GM12873 (cell line): ENCODE measurements around the gene NAGLU.
A peak's percentile ranks its signal among the peaks of the same experiment; 100 is the strongest.

Experiments
- CTCF ChIP-seq: IDR thresholded peaks from 2 replicates; pipeline ENCODE4 v1.5.1; 2012; ENCODE audit warnings: low read depth, mild to moderate bottlenecking, moderate library complexity, low read length, control low read depth; ENCODE audit not compliant: insufficient read depth; ENCODE audit errors: missing control alignments

NAGLU gene

DNA sequence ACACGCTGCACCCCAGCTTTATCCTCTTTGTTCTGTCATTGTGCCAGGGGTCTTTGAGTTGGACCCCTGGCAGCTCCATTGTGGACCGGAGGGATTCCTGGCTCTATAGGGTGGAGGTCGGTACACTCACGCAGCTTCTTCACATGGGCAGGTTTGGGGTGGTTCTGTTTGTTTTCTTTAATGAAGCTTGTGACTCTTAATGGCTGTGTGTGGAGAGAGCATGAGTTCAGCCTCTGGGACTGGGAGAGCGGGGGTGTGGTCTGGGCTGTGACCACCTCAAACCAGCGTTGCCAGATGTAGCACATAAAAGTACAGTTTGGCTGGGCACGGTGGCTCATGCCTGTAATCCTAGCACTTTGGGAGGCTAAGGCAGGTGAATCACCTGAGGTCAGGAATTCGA is 21.2 kb upstream of the NAGLU start:
- TF ChIP-seq CTCF: no peak

- TF ChIP-seq CTCF: peak; percentile 95
Measured at GRCh38 chr17:42517516-42517915, 18.5 kb upstream of the NAGLU start.

GRCh38 chr17:42518046-42518754 is 17.8 kb upstream of the NAGLU start:
- no peak for TF ChIP-seq CTCF

GRCh38 chr17:42518755-42519545 is 17.1 kb upstream of the NAGLU start:
- no peak for TF ChIP-seq CTCF

DNA sequence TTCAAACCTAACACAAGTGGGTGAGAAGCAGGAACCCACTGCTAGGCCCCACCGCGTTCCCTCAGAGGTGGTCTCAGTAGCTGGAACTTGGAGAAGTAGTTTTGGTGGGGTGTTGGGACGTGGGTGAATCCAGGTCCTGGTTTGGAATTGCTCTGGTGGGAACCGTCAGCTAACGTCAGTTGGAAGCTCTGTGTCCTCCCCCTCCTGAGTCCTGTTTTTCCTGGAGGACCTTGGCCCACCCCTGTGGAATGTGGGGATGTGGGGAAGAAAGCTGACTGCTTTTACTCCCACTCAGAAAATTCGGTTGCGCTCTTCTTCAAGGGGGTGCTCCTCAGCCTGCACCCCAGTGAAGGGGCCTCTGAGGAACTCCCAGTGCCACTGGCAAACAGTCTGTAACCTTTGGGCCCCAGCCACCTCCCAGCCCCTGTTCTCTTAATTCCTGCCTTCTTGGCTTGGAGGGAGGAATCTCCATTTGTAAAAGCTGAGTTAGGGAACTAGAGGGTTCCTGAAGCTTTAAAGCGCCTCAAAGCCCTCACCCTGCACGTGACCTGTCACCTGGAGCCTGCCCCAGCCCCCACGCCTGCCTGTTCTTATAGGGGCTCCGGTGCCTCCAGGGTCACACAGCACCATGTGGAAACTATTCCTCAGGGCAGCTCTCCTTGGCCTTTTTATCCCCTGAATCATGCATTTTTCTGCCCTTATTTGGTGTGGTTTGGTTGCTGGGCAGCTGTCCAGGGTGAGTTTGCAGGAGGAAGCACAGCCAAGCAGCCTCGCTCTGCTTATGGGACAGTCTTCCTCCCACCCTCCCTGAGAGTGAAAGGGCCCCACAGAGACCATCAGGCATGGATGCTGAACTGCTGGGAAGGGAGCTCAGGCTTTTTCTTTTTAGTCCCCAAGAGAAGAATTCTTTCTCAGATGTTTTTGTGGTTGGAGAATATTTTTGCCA is 16.2 kb upstream of the NAGLU start:
- TF ChIP-seq CTCF: no peak

DNA sequence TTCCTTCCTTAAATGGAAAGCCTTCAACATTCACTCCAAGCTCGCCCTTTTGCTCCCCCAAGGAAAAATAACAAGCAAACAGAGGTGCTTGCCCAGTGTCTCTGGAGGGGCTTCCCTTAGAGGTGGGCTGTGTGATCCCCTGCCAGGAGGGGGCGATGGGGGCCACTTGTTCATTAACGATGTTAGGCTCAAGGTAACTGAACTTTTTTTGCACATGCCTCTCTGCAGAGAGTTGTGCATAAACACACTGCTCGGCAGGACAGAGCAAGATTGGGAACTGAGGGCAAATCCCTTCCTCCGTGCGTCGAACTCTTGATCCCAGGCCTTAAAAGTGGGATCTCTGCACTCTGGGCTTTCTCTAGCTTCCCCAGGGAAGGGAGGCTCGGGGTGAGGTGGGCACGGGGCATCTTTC is 15.5 kb upstream of the NAGLU start:
- peak; percentile 48 for TF ChIP-seq CTCF
